ENCODE data around the gene EPX. TPM values are rescaled to one million over a fixed set of nuclear protein-coding genes. Genes with fewer than 3 reads are reported as not detected.
A peak's percentile ranks its signal among the peaks of the same experiment; 100 is the strongest.
"Not testable (repeated sequence)": the region's sequence is repeated elsewhere in the genome, so short reads cannot be mapped to it uniquely, and the experiment has no call there.

The EPX gene, protein sequence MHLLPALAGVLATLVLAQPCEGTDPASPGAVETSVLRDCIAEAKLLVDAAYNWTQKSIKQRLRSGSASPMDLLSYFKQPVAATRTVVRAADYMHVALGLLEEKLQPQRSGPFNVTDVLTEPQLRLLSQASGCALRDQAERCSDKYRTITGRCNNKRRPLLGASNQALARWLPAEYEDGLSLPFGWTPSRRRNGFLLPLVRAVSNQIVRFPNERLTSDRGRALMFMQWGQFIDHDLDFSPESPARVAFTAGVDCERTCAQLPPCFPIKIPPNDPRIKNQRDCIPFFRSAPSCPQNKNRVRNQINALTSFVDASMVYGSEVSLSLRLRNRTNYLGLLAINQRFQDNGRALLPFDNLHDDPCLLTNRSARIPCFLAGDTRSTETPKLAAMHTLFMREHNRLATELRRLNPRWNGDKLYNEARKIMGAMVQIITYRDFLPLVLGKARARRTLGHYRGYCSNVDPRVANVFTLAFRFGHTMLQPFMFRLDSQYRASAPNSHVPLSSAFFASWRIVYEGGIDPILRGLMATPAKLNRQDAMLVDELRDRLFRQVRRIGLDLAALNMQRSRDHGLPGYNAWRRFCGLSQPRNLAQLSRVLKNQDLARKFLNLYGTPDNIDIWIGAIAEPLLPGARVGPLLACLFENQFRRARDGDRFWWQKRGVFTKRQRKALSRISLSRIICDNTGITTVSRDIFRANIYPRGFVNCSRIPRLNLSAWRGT
- not detected for total RNA-seq

DNA sequence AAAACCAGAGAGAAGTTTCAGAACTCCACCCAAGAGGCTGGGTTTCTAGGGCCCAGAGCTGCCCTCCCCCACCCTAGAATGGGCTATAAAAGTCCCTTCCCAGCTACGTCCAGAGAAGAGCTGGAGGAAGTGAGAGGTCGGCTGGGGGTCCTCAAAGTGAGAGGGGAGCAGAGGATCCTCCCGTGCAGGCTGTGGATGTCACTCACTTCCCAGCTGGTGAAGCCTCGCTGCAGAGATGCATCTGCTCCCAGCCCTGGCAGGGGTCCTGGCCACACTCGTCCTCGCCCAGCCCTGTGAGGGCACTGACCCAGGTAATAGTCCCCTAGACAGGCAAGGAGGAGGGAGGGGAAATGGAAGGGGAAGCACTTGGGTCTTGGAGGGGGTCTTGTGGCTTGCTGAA, at the start of gene EPX:
Gene EPX (plus strand): TSS at position 115 of the 400 bp plus-strand sequence. CDS start 121 bp downstream, at position 236.
- Mint-ChIP-seq H3K27ac (no peak within 1 kb of the TSS), H3K9me3 (no peaks in the 10 kb centered on the region), H3K36me3 (no peaks in the 10 kb centered on the region)
- no peak for ATAC-seq
- DNase-seq (ENCODE audit: low spot score in 2 of 2): no peak

DNA sequence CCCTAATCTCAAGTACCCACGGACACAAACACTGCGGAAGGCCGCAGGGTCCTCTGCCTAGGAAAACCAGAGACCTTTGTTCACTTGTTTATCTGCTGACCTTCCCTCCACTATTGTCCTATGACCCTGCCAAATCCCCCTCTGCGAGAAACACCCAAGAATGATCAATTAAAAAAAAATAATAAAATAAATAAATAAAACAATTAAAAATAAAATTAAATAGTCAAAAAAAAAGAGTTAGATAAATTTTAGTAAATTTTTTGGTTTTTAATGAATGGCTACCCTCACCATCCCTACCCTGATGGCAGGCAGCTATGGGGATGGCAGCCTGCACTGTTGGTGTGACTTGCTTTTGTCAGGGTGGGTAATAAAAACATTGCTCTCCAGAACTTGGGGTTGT, 49.2 kb upstream of the EPX start:
- H3K27ac Mint-ChIP-seq; ATAC-seq; DNase-seq (ENCODE audit: low spot score in 2 of 2): not testable (repeated sequence)
- peaks cover 18 to 24% of the 10 kb centered on the region in 2 donors for H3K36me3 Mint-ChIP-seq
- H3K9me3 Mint-ChIP-seq: peaks cover 26 to 31% of the 10 kb centered on the region in 2 donors

DNA sequence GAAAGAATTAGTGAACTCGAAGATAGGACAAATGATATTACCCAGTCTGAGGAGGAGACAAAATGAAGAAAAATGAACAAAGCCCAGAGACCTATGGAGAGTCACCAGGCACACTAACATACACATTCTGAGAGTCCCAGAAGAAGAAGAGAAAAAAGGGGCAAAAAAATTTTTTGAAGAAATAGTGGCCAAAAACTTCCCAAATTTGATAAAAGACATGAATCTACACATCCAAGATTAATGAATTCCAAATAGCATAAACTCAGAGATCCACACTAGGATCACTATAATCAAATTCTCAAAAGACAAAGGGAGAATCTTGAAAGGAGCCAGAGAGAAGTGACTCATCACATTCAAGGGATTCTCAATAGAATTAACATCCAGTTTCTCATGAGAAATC, 47.7 kb upstream of the EPX start:
- Mint-ChIP-seq H3K27ac (no peak overlapping the region), H3K9me3 (peaks cover 26 to 31% of the 10 kb centered on the region in 2 donors), H3K36me3 (peaks cover 18 to 28% of the 10 kb centered on the region in 2 donors)
- DNase-seq (ENCODE audit: low spot score in 2 of 2) (no peak), ATAC-seq (no peak)

- DNase-seq (ENCODE audit: low spot score in 2 of 2) (no peak), ATAC-seq (no peak)
- Mint-ChIP-seq H3K27ac (no peak within 1 kb of the TSS), H3K36me3 (peaks cover 18 to 28% of the 10 kb centered on the region in 2 donors), H3K9me3 (peaks cover 26 to 31% of the 10 kb centered on the region in 2 donors)
These were observed 44.5 kb upstream of the EPX start, which contains the start of gene OR4D1 for GRCh38 chr17:58147930-58148434. OR4D1 (plus strand) TSS chr17:58148384; CDS start chr17:58155154, 6,770 bp downstream.

DNA sequence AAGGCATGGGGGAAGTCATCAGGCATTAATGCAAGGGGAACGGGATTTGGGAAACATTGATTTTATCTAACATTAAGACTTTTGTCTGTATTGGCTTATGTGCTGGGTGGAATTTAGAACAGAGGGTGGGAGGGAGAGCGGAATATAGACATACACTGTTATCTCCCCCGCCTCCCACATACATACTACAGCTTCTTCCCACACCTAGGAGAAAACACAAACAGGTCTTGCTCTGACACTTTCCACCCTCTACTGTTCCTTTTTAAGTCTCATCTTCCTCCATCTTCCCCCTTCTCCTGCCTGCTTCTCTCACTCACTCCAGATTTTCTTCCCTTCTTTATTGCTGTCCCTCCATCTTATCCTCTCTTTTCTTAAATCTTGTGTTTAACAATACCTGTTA, 43.9 kb upstream of the EPX start:
- ATAC-seq (no peak), DNase-seq (ENCODE audit: low spot score in 2 of 2) (no peak)
- H3K27ac Mint-ChIP-seq: no peak overlapping the region
- peaks cover 25 to 31% of the 10 kb centered on the region in 2 donors for H3K9me3 Mint-ChIP-seq
- peaks cover 17 to 28% of the 10 kb centered on the region in 2 donors for H3K36me3 Mint-ChIP-seq

GRCh38 chr17:58150394-58150793, 42.1 kb upstream of the EPX start:
- no peak for DNase-seq (ENCODE audit: low spot score in 2 of 2)
- Mint-ChIP-seq H3K27ac (no peak overlapping the region), H3K36me3 (peaks cover 0 to 13% of the 10 kb centered on the region in 2 donors), H3K9me3 (peaks cover 13 to 17% of the 10 kb centered on the region in 2 donors)
- ATAC-seq: no peak

DNA sequence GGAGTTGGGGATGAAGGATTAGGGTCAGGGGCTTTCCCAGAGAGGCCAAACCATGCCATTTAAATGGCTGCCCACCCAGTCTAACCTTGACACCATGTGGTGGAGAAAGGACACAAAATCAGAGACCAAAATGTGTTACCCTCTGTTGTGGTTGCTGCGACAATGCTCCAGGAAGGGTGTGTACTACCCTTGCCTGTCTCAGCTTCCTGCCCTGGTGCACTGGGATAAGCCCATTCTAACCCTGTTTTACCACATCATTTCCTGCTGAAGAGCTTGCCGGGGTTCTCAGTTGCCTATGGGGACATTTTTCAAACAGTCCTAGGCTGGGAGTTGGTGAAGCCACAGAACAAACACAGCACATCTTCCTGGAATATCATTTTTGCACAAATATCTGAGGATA, 39.5 kb upstream of the EPX start:
- DNase-seq (ENCODE audit: low spot score in 2 of 2) (peak; percentile 17 to 70), ATAC-seq (peak; percentile 19 to 66)
- Mint-ChIP-seq H3K9me3 (peaks cover 0 to 8% of the 10 kb centered on the region in 2 donors), H3K36me3 (peaks cover 0 to 4% of the 10 kb centered on the region in 2 donors), H3K27ac (peak overlapping the region; percentile 79 to 83)

DNA sequence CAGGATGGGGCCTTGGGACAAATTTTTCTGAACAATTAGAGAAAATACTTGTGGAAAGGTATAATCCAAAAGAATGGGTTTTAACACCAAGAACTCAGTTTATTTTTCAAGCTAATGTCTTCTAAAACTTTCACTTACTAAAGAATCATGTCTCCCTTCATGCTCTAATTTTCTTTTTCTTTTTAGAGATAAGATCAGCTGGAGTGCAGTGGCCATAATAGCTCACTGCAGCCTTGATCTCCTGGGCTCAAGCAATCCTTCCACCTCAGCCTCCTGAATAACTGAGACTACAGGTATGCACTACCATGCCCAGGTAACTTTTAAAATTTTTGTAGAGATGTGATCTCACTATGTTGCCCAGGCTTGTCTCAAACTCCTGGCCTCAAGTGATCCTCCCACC, 38.9 kb upstream of the EPX start:
- peaks cover 0 to 8% of the 10 kb centered on the region in 2 donors for H3K9me3 Mint-ChIP-seq
- peaks cover 0 to 4% of the 10 kb centered on the region in 2 donors for H3K36me3 Mint-ChIP-seq
- no peak for DNase-seq (ENCODE audit: low spot score in 2 of 2)
- H3K27ac Mint-ChIP-seq: peak overlapping the region; percentile 74 to 79
- no peak for ATAC-seq

DNA sequence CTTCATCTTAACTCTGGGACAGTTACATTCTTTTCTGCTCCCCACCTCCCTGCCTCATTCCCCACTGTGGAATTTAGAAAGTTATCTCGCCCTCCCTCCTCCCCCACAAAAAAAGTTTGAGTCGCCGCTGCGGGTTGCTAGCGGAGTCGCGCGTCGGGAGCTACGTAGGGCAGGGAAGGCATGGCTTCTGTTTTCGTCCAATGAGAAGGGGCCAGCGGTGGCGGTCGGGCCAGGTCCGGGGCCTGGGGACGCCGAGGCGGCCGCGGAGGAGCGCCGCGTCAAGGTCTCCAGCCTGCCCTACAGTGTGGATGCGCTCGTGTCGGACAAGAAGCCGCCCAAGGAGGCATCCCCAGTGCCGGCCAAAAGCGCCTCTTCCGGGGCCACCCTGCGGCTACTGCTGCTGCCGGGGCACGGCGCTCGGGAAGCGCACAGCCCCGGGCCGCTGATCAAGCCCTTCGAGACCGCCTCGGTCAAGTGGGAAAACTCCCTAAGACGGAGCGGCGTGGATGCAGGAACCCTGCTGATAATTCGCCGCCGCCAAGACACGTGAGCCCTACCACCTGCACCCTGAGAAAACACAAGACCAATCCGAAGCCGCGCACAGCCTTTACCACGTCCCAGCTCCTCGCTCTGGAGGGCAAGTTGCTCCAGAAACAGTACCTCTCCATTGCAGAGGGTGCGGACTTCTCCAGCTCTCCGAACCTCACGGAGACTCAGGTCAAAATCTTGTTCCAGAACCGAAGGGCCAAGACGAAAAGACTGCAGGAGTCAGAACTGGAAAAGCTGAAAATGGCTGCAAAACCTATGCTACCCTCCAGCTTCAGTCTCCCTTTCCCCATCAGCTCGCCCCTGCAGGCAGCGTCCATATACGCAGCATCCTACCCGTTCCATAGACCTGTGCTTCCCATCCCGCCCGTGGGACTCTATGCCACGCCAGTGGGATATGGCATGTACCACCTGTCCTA, 35.4 kb upstream of the EPX start:
- peak overlapping the region; percentile 70 to 89 for H3K27ac Mint-ChIP-seq
- peaks cover 0 to 8% of the 10 kb centered on the region in 2 donors for H3K9me3 Mint-ChIP-seq
- DNase-seq (ENCODE audit: low spot score in 2 of 2): peak; percentile 62 to 75
- peak; percentile 88 to 90 for ATAC-seq
- no peaks in the 10 kb centered on the region for H3K36me3 Mint-ChIP-seq

DNA sequence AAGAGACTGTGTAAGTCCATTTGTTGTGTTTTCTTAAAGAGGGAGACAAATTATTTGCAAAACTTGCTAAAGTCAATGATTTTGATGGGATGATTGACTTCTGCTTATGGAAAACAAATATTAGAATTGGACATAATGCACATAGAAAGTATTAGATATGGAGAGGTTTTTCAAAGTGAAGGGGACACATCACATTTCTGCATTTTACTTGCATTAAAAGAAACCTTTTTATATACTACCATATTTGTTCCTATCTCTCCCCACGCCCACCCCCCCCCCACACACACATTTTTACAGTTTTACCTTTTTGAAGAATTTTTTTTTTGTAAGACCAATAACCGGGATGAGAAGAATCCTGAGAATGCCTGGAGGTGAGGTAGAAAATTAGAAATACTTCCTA, 34.3 kb upstream of the EPX start:
- H3K36me3 Mint-ChIP-seq: no peaks in the 10 kb centered on the region
- H3K27ac Mint-ChIP-seq: no peak overlapping the region
- no peak for ATAC-seq
- no peak for DNase-seq (ENCODE audit: low spot score in 2 of 2)
- peaks cover 0 to 8% of the 10 kb centered on the region in 2 donors for H3K9me3 Mint-ChIP-seq

DNA sequence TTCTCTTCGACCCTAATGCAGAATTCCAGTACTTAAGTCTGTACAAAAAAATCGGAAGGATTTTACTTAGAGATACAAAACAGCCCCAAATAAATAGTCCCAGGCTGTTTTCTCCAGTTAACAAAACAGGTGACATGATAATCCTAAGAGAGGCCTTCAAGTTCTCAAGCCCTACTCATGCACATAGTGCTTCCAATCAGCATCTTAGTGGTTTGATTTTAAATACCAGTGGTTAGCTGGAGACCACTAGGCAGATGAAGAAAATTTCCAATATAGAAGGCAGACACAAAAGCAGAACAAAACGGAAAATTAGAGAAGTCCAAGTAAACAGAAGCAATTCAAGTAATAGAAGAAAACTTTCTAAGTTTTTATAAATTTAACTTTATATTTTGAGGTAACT, 31.0 kb upstream of the EPX start:
- Mint-ChIP-seq H3K27ac (no peak overlapping the region), H3K9me3 (no peaks in the 10 kb centered on the region), H3K36me3 (no peaks in the 10 kb centered on the region)
- ATAC-seq (no peak), DNase-seq (ENCODE audit: low spot score in 2 of 2) (no peak)

- Mint-ChIP-seq H3K27ac (no peak overlapping the region), H3K36me3 (no peaks in the 10 kb centered on the region), H3K9me3 (no peaks in the 10 kb centered on the region)
- DNase-seq (ENCODE audit: low spot score in 2 of 2) (no peak), ATAC-seq (no peak)
These were observed 26.5 kb upstream of the EPX start for GRCh38 chr17:58165981-58166380.

GRCh38 chr17:58166682-58167081, 25.8 kb upstream of the EPX start, which contains the start of gene OR4D2:
OR4D2 (plus strand) TSS chr17:58166982; CDS start chr17:58169656, 2,674 bp downstream.
- Mint-ChIP-seq H3K27ac (no peak within 1 kb of the TSS), H3K36me3 (no peaks in the 10 kb centered on the region), H3K9me3 (no peaks in the 10 kb centered on the region)
- DNase-seq (ENCODE audit: low spot score in 2 of 2) (no peak), ATAC-seq (no peak)

DNA sequence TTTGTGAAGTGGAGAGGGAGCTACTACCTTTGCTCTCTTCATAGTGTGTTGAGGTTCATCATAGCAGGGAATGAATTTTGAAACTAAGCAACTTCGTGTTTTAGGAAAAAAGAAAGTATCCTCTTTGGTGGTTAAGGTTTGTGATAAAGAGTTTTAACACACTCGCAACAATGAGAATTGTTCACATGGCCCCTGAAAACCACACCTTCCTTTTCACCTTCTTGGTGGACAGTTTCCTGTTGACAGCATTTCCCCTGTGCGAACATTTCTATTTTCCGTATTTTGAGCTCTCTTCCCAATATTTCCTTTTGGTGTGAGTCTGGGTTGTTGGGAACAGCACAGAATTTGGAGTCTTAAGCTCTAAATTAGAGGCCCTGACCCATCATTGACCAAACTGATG, 21.9 kb upstream of the EPX start:
- ATAC-seq (no peak), DNase-seq (ENCODE audit: low spot score in 2 of 2) (no peak)
- Mint-ChIP-seq H3K9me3 (no peaks in the 10 kb centered on the region), H3K36me3 (no peaks in the 10 kb centered on the region), H3K27ac (peak overlapping the region in 1 of 2 donors; percentile 89)

GRCh38 chr17:58172369-58173071, 20.0 kb upstream of the EPX start:
- ATAC-seq (peak; percentile 81 to 98), DNase-seq (ENCODE audit: low spot score in 2 of 2) (peak in 1 of 2 donors; percentile 40)
- Mint-ChIP-seq H3K9me3 (no peaks in the 10 kb centered on the region), H3K27ac (peak overlapping the region in 1 of 2 donors; percentile 85), H3K36me3 (no peaks in the 10 kb centered on the region)

Measured in activated naive CD4-positive, alpha-beta T cell treated with anti-CD3 and anti-CD28 coated beads, Interleukin-2, amount 50 U/mL, for 72 hours (primary cell).